Heart left ventricle (tissue), 13 donors: Measurements from ENCODE around the gene SIN3A.

Experiments
- CTCF ChIP-seq, 12 donors: fragments of 200-600 bp; sonication (generic) in 4 of 12; IDR thresholded peaks; one replicate each; pipeline versions ENCODE4 v1.5.0 to v1.8.0; 2018 to 2022; ENCODE audit warnings: antibody characterized with exemption in 12 of 12, mild to moderate bottlenecking in 5 of 12
- POLR2A ChIP-seq, 2 donors: fragments of 450-650 bp; IDR thresholded peaks; one replicate each; pipeline ENCODE4 v1.6.1; 2017; ENCODE audit warnings: antibody characterized with exemption in 2 of 2, mild to moderate bottlenecking in 2 of 2, moderate library complexity in 2 of 2
- donor health status: ischemic (EF 13 %, LVEDD 7.1; RV severe dilation, severe dysfunction).
- donor health status: DM: no; HTN: yes; CAD: no.
- donor health status: DM: no; HTN: no; CAD: no.
- donor health status: ischemic (EF 25% LVEDD 6.9; RV normal size, moderate dysfunction).
- donor health status: ischemic (EF 25% LVEDD 5.7; RV mildly dilated, moderate dysfunction).
- donor health status: ischemic (EF 35%, LVEDD 5.7; RV mildly dilated, moderate dysfunction).
- donor health status: nonischemic (EF 11% LVEDD 7.7; RV severe dilation, severe dysfunction).
- donor health status: DM: yes; HTN: yes; CAD: no.
- donor health status: PGD.
- donor health status: ischemic (EF 29% LVEDD 5.4; RV normal size, mild dysfunction).
- donor health status: nonischemic (EF 23%, LVEDD 6.1; RV moderate dilation, normal function).

- TF ChIP-seq CTCF (IDR thresholded peaks at IDR 0.05), result no peak
- no peak for TF ChIP-seq POLR2A (IDR thresholded peaks at IDR 0.05)
These were observed 90.0 kb downstream of the SIN3A start for GRCh38 chr15:75361361-75361988.
